Epithelial cell of esophagus (primary cell): ENCODE data around the gene PPIE.
"Not testable (repeated sequence)": the region's sequence is repeated elsewhere in the genome, so short reads cannot be mapped to it uniquely, and the experiment has no call there.

Experiments
- DNase-seq: peaks from one replicate; pipeline ENCODE4 v3.0.0; 2010; ENCODE audit warnings: low read depth
- H3K4me3 ChIP-seq: 2 replicates; pipeline ENCODE4 v1.5.1; 2011; ENCODE audit warnings: mild to moderate bottlenecking, low read length, control low read depth
- CTCF ChIP-seq: IDR thresholded peaks from 2 replicates; pipeline ENCODE4 v1.5.1; 2011; ENCODE audit warnings: low read depth, mild to moderate bottlenecking, low read length, control low read depth, inconsistent platforms; ENCODE audit not compliant: insufficient read depth; ENCODE audit errors: missing control alignments

The PPIE gene

GRCh38 chr1:39758556-39759435, 20.1 kb downstream of the PPIE start:
- no peak for TF ChIP-seq CTCF
- no peak for DNase-seq
- H3K4me3 ChIP-seq = no peak overlapping the region

- no peak overlapping the region for H3K4me3 ChIP-seq
- no peak for DNase-seq
- no peak for TF ChIP-seq CTCF
These were observed 20.7 kb downstream of the PPIE start for GRCh38 chr1:39759436-39759726.

GRCh38 chr1:39760074-39761008, 21.7 kb downstream of the PPIE start:
- TF ChIP-seq CTCF = no peak
- DNase-seq = no peak
- H3K4me3 ChIP-seq = no peak overlapping the region

- TF ChIP-seq CTCF = no peak
- DNase-seq = no peak
- no peak overlapping the region for H3K4me3 ChIP-seq
These were observed 22.3 kb downstream of the PPIE start for GRCh38 chr1:39761016-39761415.

DNA sequence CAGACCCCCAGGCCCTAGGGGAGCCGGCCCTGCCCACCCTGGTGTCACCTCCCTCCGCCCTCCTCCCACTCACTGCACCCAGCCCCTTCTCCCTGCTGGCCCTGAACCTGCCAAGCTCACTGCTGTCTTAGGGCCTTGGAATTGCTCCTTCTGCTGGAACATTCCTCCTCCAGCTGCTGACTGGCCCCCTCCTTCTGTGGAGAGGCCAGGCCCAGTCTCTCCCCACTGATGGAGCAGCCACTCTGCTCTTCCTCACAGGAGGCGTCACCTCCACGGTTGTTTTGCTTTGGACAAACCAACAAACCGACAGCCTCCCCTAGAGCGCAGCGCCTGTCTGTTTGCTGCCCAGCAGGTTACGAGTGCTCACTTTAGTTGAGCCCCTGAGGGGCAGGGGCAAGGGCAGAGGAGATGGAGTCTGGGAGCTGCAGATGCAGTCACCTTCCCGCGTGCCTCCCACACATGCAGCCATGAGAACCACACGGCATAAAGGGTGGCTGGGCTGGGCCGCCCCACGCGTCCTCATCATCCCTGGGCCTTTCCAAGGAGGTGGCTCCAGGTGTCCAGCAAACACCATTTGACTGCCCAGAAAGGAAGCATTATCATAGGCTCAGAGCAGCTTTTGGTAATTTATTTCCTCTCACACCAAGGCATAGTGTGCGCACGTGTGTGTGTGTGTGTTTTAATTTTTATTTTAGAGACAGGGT, 23.0 kb downstream of the PPIE start:
- no peak for DNase-seq
- no peak overlapping the region for H3K4me3 ChIP-seq
- no peak for TF ChIP-seq CTCF

GRCh38 chr1:39762550-39763540, 24.2 kb downstream of the PPIE start:
- TF ChIP-seq CTCF = no peak
- H3K4me3 ChIP-seq = no peak overlapping the region
- DNase-seq = no peak

- not testable (repeated sequence) for H3K4me3 ChIP-seq, DNase-seq
These were observed 25.1 kb downstream of the PPIE start for GRCh38 chr1:39763619-39764374.

GRCh38 chr1:39764512-39764911, 25.8 kb downstream of the PPIE start:
- not testable (repeated sequence) for H3K4me3 ChIP-seq, DNase-seq

DNA sequence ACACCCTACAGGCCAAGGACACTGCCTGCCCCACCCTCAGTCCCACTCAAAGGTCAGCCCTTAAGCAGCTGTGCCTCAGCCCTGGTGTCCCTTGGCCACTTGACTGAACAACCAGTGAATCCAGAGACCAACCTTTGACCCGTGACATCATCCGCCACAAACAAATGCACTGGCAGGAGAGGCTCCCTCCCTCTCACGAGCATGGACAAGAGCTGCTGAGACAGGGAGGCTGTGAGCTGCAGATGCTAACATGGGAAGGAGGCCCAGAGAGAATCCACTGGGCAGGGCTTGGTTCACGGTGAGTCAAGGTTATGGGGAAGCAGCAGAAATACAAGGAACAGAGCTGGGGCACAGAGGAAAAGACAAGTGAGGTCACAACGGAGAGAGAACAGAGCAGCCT, 27.8 kb downstream of the PPIE start:
- not testable (repeated sequence) for DNase-seq, H3K4me3 ChIP-seq
